ENCODE data around the gene SPTSSB. TPM values are rescaled to one million over a fixed set of nuclear protein-coding genes. Genes with fewer than 3 reads are reported as not detected.

The SPTSSB gene
- total RNA-seq, 1 experiment from 2014 or later: not detected

DNA sequence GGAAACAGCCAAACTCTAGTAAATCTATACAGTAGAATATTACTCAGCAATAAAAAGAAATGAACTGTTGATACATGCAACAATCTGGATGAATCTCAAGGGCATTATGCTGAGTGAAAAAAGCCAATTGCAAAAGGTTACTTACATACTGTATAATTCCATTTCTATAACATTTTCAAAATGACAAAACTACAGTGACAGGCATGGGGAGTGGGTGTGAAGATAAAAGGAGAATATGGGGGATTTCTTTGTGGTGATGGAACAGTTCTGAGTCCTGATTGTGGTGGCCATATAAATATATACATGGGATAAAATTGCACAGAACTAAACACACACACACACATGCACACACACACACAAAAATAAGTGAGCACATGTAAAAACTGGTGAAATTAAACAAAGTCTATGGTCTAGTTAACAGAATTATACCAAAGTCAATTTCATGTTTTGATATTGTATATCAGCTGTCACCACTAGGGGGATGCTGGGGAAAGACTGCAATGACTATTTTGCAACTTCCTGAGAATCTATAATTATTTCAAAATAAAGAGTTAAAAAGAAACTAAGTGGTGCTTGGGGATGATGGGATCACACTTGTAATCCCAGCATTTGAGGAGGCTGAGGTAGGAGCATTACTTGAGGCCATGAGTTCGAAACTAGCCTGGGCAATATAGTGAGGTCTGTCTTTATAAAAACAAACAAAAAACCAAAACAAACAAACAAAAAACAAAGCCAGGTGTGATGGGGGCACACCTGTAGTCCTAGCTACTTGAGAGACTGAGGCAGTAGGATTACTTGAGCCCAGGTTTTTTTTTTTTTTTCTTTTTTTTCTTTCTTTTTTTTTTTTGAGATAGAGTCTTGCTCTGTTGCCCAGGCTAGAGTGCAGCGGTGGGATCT is 66.0 kb downstream of the SPTSSB start:
- POLR2A ChIA-PET: interaction anchor here (0.6 to 1.2 kb wide), 3 partner anchors 10 to 1376 kb away, joined by 3 to 6 read pairs (median 4); no protein-coding TSS in a partner anchor
- DNase-seq (ENCODE audit: unreplicated experiment): peak; percentile 42
- no peaks in the 10 kb centered on the region for H3K27me3 Mint-ChIP-seq (ENCODE audit: insufficient read depth, unreplicated experiment)
- no TSS peak for BruUV-seq (replicated peaks)
- H3K9me3 Mint-ChIP-seq (ENCODE audit: unreplicated experiment): no peaks in the 10 kb centered on the region
- intact Hi-C loops (cut with micrococcal nuclease): loop anchor here (1.0 to 5.0 kb wide), 2 partner anchors 47 to 104 kb away; no protein-coding TSS in a partner anchor
- no peaks in the 10 kb centered on the region for H3K4me1 Mint-ChIP-seq (ENCODE audit: insufficient read depth, unreplicated experiment)
- no peaks in the 10 kb centered on the region for H3K36me3 Mint-ChIP-seq (ENCODE audit: insufficient read depth, unreplicated experiment)
- TF ChIP-seq, protein P1, sequence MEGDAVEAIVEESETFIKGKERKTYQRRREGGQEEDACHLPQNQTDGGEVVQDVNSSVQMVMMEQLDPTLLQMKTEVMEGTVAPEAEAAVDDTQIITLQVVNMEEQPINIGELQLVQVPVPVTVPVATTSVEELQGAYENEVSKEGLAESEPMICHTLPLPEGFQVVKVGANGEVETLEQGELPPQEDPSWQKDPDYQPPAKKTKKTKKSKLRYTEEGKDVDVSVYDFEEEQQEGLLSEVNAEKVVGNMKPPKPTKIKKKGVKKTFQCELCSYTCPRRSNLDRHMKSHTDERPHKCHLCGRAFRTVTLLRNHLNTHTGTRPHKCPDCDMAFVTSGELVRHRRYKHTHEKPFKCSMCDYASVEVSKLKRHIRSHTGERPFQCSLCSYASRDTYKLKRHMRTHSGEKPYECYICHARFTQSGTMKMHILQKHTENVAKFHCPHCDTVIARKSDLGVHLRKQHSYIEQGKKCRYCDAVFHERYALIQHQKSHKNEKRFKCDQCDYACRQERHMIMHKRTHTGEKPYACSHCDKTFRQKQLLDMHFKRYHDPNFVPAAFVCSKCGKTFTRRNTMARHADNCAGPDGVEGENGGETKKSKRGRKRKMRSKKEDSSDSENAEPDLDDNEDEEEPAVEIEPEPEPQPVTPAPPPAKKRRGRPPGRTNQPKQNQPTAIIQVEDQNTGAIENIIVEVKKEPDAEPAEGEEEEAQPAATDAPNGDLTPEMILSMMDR (IDR thresholded peaks at IDR 0.05; ENCODE audit: unreplicated experiment): peak; percentile 66
- no peak overlapping the region for H3K27ac Mint-ChIP-seq (ENCODE audit: low read depth, unreplicated experiment)
- H3K4me3 Mint-ChIP-seq (ENCODE audit: unreplicated experiment): no peak overlapping the region
- CTCF ChIA-PET: interaction anchor here (0.6 to 3.6 kb wide), 26 partner anchors 9 to 729 kb away, joined by 3 to 20 read pairs (median 4); no protein-coding TSS in a partner anchor

DNA sequence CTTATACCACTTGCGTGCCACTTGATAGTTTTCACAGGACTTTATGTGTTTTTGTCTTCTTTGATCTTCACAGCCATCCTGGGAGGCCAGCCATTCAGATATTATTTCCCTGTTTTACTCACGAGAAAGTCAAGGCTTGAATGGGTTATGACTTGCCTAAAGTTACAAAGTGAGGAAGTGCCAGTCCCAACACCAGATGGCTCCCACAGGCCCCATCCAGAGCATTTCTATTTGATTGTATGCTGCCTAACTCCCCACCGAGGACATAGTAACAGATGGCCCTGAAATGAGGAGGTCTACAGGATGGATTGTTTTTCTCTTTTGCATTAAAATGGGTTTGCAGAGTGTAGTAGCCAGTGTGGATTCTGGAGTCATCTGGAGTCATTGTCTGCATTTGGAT is 74.5 kb downstream of the SPTSSB start:
- TF ChIP-seq, protein P1 (IDR thresholded peaks at IDR 0.05; ENCODE audit: unreplicated experiment): no peak
- POLR2A ChIA-PET: interaction anchor here (0.6 kb wide), 1 partner anchor 158 kb away, joined by 3 read pairs; no protein-coding TSS in a partner anchor
- no TSS peak for BruUV-seq (replicated peaks)
- intact Hi-C loops (cut with micrococcal nuclease): no loop called here
- H3K27me3 Mint-ChIP-seq (ENCODE audit: insufficient read depth, unreplicated experiment): no peaks in the 10 kb centered on the region
- H3K9me3 Mint-ChIP-seq (ENCODE audit: unreplicated experiment): peaks cover 17% of the 10 kb centered on the region
- no peak overlapping the region for H3K27ac Mint-ChIP-seq (ENCODE audit: low read depth, unreplicated experiment)
- H3K4me3 Mint-ChIP-seq (ENCODE audit: unreplicated experiment): no peak overlapping the region
- H3K4me1 Mint-ChIP-seq (ENCODE audit: insufficient read depth, unreplicated experiment): no peaks in the 10 kb centered on the region
- H3K36me3 Mint-ChIP-seq (ENCODE audit: insufficient read depth, unreplicated experiment): no peaks in the 10 kb centered on the region
- CTCF ChIA-PET: no interaction called here
- no peak for DNase-seq (ENCODE audit: unreplicated experiment)

DNA sequence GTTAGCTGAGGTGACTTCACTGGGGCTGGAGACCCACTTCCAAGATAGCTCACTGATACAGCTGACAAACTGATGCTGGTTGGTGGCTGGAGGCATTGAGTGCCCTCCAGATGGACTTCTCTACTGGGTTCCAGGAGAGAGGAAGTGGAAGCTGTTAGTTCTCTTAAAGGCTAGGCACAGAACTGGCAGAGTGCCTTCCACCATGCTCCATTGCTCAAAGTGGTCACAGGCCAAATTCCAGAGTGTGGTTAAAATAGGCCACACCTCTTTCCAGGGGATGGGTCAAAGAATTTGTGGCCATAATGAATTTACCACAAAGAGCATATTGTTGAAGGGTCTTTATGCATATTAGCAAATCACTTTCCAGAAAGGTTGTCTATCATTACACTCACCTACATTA is 76.0 kb downstream of the SPTSSB start:
- CTCF ChIA-PET: interaction anchor here (0.6 to 1.9 kb wide), 2 partner anchors 9 to 24 kb away, joined by 3 to 8 read pairs; no protein-coding TSS in a partner anchor
- no peak for DNase-seq (ENCODE audit: unreplicated experiment)
- intact Hi-C loops (cut with micrococcal nuclease): no loop called here
- Mint-ChIP-seq H3K27ac (ENCODE audit: low read depth, unreplicated experiment) (no peak overlapping the region), H3K9me3 (ENCODE audit: unreplicated experiment) (peaks cover 17% of the 10 kb centered on the region), H3K27me3 (ENCODE audit: insufficient read depth, unreplicated experiment) (no peaks in the 10 kb centered on the region), H3K36me3 (ENCODE audit: insufficient read depth, unreplicated experiment) (no peaks in the 10 kb centered on the region), H3K4me3 (ENCODE audit: unreplicated experiment) (no peak overlapping the region), H3K4me1 (ENCODE audit: insufficient read depth, unreplicated experiment) (peaks cover 12% of the 10 kb centered on the region)
- no TSS peak for BruUV-seq (replicated peaks)
- POLR2A ChIA-PET: interaction anchor here (2.0 kb wide), 1 partner anchor 10 kb away, joined by 7 read pairs; no protein-coding TSS in a partner anchor
- TF ChIP-seq, protein P1 (IDR thresholded peaks at IDR 0.05; ENCODE audit: unreplicated experiment): no peak

Other genes starting within 250 kb of the SPTSSB start
- gene NMD3, start 150.2 kb downstream of the SPTSSB start, total RNA-seq (2022): 84.6 and 89.6 TPM in 2 replicates
- gene OTOL1, start 125.3 kb upstream of the SPTSSB start, total RNA-seq (2022): not detected in 2 replicates